ENCODE data around the gene TERT.

TERT gene

DNA sequence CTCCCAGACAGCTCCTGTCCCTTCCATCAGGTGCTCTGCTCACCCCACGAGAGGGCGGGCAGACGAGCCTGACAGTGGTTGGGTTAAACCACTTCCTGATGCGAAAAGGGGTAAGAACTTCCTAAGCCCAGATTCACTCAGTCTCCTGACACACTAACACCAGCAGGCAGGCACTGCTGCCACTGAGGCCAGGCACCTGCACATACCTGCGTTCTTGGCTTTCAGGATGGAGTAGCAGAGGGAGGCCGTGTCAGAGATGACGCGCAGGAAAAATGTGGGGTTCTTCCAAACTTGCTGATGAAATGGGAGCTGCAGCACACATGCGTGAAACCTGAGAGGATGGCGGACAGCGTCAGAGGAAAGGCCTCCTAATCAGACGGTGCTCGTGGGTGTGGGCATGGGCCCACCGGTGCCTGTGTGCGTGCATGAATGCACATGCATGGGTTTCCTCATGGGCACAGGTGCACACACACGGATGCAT, 39.7 kb downstream of the TERT start:
- Mint-ChIP-seq H3K9me3 (no peaks in the 10 kb centered on the region), H3K36me3 (no peaks in the 10 kb centered on the region), H3K4me1 (peaks cover 22% of the 10 kb centered on the region), H3K4me3 (no peak overlapping the region), H3K27ac (peak overlapping the region; percentile 7)
- peak; percentile 68 for ATAC-seq
- DNase-seq (ENCODE audit: low spot score in 2 of 2), result no peak

DNA sequence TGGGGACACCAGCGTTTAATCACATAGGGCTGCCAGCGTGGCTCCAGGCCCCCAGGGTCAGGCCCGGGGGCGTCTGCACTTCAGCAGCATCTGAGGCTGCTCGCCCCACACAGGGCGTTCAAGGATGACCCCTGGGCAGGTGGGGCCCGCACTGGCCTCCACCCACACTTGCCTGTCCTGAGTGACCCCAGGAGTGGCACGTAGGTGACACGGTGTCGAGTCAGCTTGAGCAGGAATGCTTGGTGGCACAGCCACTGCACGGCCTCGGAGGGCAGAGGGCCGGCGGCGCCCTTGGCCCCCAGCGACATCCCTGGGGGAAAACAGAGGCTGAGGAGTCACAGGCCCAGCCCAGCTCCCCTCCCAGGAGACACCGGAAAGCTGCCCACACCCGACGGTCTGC, 40.7 kb downstream of the TERT start:
- no peak overlapping the region for H3K27ac Mint-ChIP-seq
- H3K9me3 Mint-ChIP-seq, result no peaks in the 10 kb centered on the region
- peaks cover 22% of the 10 kb centered on the region for H3K4me1 Mint-ChIP-seq
- no peak for DNase-seq (ENCODE audit: low spot score in 2 of 2)
- H3K4me3 Mint-ChIP-seq, result no peak overlapping the region
- no peak for ATAC-seq
- H3K36me3 Mint-ChIP-seq, result no peaks in the 10 kb centered on the region

GRCh38 chr5:1253456-1254105, 41.3 kb downstream of the TERT start:
- ATAC-seq (no peak), DNase-seq (ENCODE audit: low spot score in 2 of 2) (no peak)
- Mint-ChIP-seq H3K27ac (no peak overlapping the region), H3K9me3 (no peaks in the 10 kb centered on the region), H3K36me3 (no peaks in the 10 kb centered on the region), H3K4me1 (peaks cover 22% of the 10 kb centered on the region), H3K4me3 (no peak overlapping the region)

GRCh38 chr5:1252681-1253080, 42.2 kb downstream of the TERT start:
- DNase-seq (ENCODE audit: low spot score in 2 of 2) (no peak), ATAC-seq (no peak)
- Mint-ChIP-seq H3K4me1 (peaks cover 22% of the 10 kb centered on the region), H3K9me3 (no peaks in the 10 kb centered on the region), H3K36me3 (no peaks in the 10 kb centered on the region), H3K4me3 (no peak overlapping the region), H3K27ac (peak overlapping the region; percentile 52)

DNA sequence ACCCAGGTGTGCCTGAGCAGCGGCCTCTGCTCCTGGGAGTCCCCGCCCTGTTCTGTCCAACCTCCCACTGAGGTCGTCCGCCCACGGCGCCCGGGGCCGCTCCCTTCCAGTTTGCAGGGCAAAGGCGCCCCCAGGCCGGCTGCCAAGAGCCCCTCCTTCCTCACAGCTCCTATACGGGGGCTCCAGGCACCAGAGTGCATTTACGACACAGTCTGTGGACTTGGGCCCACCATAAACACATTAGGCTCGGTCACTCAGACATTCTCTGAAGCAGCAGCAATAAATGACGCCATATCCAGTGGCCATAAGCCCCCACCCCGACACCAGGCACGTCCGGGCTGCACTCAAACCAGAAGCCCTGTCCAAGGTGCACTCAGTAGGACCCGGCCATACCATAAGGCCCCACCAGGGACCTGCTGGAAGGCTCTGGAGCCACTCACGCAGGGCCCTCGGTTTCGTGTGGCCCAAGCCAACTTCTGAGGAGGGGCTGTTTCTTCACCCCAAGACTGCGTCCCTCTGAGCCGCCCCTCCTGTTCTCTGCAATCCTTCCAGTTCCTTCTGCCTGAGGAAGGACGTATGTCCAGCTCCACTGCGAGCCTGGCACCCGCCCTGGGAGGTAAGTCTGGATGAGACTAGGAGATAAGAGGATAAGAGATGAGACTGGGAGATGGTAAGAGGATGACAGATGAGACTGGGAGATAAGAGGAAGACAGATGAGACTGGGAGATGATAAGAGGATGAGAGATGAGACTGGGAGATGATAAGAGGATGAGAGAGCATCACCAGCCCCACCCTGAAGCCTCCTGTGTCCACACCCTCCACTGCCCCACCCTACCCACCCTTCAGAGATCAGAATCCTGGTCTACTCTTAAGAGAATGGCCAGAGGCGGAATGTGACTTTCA, 42.9 kb downstream of the TERT start:
- H3K4me3 Mint-ChIP-seq, result no peak overlapping the region
- H3K9me3 Mint-ChIP-seq, result no peaks in the 10 kb centered on the region
- DNase-seq (ENCODE audit: low spot score in 2 of 2) (no peak), ATAC-seq (no peak)
- H3K36me3 Mint-ChIP-seq, result no peaks in the 10 kb centered on the region
- H3K27ac Mint-ChIP-seq, result no peak overlapping the region
- peaks cover 22% of the 10 kb centered on the region for H3K4me1 Mint-ChIP-seq

DNA sequence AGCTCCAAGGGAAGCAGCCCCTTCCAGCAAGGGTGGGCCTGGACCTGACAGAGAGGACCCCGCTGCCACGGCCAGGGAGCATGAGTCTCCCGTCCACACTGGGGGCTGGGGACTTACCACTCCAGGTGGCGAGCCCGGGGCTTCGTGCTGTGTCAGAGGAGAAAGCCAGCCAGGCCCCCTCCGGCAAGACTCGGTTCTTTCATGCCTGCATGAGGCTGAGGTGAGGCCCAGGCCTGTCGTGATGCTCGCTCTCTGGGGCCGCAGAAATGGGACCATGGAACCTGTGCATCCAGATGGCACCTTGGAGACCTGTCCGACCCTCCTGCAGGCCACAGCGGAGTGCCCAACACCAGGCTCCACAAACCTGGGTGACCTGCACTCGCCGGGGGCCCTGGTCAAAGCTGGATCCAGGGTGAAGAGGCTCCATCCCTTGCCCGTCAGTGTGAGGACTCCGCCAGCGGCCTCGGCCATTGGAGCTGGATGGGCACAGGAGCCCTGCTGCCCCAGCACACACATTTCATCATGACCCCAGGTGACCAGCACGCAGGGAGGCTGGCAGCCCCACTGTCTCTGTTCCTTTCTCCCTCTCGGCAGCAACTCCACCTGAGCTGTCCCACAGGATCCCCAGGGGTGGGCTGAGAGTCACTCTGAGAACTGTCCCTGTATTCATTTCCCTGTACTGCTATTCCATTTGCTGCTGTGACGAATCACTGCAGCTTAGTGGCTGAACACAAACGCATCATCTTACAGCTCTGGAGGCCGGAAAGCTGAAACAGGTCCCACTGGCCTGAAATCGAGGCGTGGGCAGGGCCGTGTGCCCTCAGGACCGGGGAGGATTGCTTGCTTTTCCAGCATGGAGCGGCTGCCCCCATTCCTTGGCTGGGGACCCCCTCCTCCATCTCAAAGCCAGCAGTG, 45.2 kb downstream of the TERT start:
- DNase-seq (ENCODE audit: low spot score in 2 of 2), result no peak
- H3K36me3 Mint-ChIP-seq, result no peaks in the 10 kb centered on the region
- no peak overlapping the region for H3K27ac Mint-ChIP-seq
- no peaks in the 10 kb centered on the region for H3K9me3 Mint-ChIP-seq
- peaks cover 3% of the 10 kb centered on the region for H3K4me1 Mint-ChIP-seq
- H3K4me3 Mint-ChIP-seq, result no peak overlapping the region
- ATAC-seq, result no peak

DNA sequence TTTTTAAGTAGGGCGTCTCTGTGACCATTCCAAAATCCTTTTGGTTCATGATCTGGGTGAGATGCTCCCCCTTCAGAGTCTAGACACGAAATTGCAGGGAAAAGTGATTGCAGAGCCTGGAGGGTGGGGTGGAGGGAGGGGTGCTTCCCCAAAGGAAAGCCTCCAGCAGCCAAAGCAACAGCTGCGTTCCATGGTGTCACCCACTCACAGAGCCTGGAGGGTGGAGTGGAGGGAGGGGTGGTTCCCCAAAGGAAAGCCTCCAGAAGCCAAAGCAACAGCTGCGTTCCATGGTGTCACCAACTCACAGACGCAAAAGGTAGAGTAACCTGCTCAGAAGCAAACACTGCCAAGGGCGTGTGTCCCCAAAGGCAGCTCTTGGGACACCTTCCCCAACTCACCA, 47.1 kb downstream of the TERT start:
- H3K4me1 Mint-ChIP-seq, result no peaks in the 10 kb centered on the region
- no peak overlapping the region for H3K27ac Mint-ChIP-seq
- no peaks in the 10 kb centered on the region for H3K36me3 Mint-ChIP-seq
- no peak overlapping the region for H3K4me3 Mint-ChIP-seq
- ATAC-seq (no peak), DNase-seq (ENCODE audit: low spot score in 2 of 2) (no peak)
- H3K9me3 Mint-ChIP-seq, result no peaks in the 10 kb centered on the region

DNA sequence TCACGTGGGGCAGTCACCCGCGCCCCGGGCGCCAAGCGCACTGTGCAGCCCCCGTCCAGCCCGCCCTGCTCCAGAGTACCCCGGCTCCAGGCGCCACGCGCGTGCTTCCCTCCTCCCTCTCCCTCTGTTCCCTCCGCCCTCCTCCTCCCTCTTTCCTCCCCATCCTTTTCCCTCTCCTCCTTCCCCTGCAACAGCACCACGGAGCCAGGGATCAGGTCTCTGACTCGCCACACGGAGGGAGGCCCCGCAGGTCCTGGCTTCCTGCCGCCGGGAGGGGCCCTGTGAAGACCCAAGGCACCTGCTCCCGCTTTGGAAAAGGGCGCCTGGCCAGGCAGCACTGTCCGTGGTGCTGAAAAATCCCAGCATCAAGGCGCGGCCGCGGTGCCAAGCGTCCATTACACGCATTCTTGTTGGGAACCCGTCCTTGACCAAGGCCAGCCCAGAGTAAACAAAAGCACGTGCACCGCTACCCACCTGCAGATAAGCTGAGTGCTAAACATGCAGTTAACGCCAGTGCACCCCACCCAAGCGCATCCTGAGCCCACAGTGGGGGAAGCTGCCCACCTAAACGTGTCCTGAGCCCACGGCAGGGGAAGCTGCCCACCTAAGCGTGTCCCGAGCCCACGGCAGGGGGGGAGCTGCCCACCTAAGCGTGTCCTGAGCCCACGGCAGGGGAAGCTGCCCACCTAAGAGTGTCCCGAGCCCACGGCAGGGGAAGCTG, 48.0 kb downstream of the TERT start:
- Mint-ChIP-seq H3K9me3 (no peaks in the 10 kb centered on the region), H3K4me1 (no peaks in the 10 kb centered on the region), H3K4me3 (no peak overlapping the region), H3K36me3 (no peaks in the 10 kb centered on the region), H3K27ac (no peak overlapping the region)
- DNase-seq (ENCODE audit: low spot score in 2 of 2) (no peak), ATAC-seq (no peak)

DNA sequence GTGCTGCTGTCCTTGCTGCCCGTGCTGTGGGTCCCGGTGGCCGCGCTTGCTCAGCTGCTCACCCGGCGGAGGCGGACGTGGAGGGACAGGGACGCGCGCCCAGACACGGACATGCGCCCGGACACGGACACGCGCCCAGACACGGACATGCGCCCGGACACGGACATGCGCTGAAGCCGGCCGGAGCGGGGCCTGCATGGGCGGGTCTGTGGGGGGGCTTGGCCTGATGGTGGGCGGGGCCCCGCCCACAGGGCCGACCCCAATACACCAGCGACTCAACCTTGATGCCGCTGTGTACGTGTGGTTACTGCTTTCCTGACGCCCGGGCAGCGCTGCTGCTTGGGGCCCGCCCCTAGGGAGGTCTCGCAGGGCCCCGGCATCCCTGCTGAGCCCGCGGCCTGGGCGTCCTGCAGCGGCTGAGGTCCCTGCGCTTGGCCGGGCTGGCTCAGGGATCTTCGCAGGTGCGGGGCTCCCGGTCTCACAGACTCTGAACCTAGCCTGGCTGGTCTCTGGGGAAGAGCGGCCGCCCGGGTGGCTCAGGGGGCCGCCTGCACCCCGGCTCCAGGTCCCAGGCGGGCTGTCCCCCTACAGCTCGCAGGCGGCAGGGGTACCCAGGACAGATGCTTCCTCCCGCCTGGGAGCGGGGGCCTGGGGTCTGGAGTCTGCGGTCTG, 48.8 kb downstream of the TERT start:
- no peaks in the 10 kb centered on the region for H3K9me3 Mint-ChIP-seq
- DNase-seq (ENCODE audit: low spot score in 2 of 2), result no peak
- no peak overlapping the region for H3K4me3 Mint-ChIP-seq
- no peaks in the 10 kb centered on the region for H3K4me1 Mint-ChIP-seq
- H3K27ac Mint-ChIP-seq, result no peak overlapping the region
- ATAC-seq, result no peak
- no peaks in the 10 kb centered on the region for H3K36me3 Mint-ChIP-seq

- no peaks in the 10 kb centered on the region for H3K9me3 Mint-ChIP-seq
- no peak for DNase-seq (ENCODE audit: low spot score in 2 of 2)
- ATAC-seq, result no peak
- no peak overlapping the region for H3K27ac Mint-ChIP-seq
- no peaks in the 10 kb centered on the region for H3K4me1 Mint-ChIP-seq
- H3K36me3 Mint-ChIP-seq, result no peaks in the 10 kb centered on the region
- no peak overlapping the region for H3K4me3 Mint-ChIP-seq
These were observed 49.9 kb downstream of the TERT start for GRCh38 chr5:1244976-1245375.

GRCh38 chr5:1244255-1244654, 50.6 kb downstream of the TERT start:
- Mint-ChIP-seq H3K36me3 (no peaks in the 10 kb centered on the region), H3K4me1 (no peaks in the 10 kb centered on the region), H3K27ac (no peak overlapping the region), H3K9me3 (no peaks in the 10 kb centered on the region), H3K4me3 (no peak overlapping the region)
- no peak for DNase-seq (ENCODE audit: low spot score in 2 of 2)
- ATAC-seq, result no peak

- H3K4me3 Mint-ChIP-seq, result no peak overlapping the region
- H3K27ac Mint-ChIP-seq, result no peak overlapping the region
- H3K9me3 Mint-ChIP-seq, result no peaks in the 10 kb centered on the region
- ATAC-seq (no peak), DNase-seq (ENCODE audit: low spot score in 2 of 2) (no peak)
- H3K36me3 Mint-ChIP-seq, result no peaks in the 10 kb centered on the region
- H3K4me1 Mint-ChIP-seq, result no peaks in the 10 kb centered on the region
These were observed 51.3 kb downstream of the TERT start for GRCh38 chr5:1243487-1244130.

- no peak for ATAC-seq
- Mint-ChIP-seq H3K4me1 (no peaks in the 10 kb centered on the region), H3K4me3 (no peak overlapping the region), H3K36me3 (no peaks in the 10 kb centered on the region), H3K27ac (no peak overlapping the region), H3K9me3 (no peaks in the 10 kb centered on the region)
- no peak for DNase-seq (ENCODE audit: low spot score in 2 of 2)
These were observed 52.0 kb downstream of the TERT start for GRCh38 chr5:1242733-1243486.
